ENCODE results near the gene SLC8B1.

Gene SLC8B1

DNA sequence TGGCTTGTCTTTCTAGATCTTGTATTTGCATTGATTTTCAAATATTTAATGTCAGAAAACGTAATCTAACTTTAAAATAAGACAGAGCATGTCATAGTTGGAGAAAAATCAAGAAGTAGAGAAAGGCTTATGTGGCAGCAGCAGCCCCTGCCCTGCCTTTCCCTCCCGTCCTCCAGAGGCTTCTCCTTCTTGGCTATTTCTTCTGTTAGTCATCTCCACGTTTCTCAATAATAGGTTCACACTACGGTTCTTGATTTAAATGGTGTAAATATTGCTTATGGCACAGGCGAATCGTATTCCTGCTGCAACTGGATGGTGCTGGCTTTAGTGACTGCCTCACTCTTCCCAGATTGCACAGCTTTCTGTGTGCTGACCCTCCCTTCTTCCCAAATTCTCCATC is 42.8 kb downstream of the SLC8B1 start:
- DNase-seq = no peak

DNA sequence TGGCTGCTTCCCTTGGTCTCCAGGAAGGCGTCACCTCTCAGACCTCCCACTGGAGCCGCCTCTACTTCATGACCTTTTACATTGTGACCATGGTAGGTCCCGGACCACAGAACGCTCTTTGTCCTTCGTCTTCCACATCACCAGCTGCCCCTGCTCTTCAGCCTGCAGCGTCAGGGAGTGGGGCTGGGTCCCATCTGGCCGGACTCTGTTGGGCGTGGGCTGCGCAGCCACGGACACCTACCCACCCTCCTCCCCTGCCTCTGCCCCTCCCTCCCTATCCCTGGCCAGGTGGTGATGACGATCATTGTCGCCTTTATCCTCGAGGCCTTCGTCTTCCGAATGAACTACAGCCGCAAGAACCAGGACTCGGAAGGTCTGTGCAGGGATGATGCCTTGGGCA is 43.3 kb downstream of the SLC8B1 start:
- DNase-seq = no peak

DNA sequence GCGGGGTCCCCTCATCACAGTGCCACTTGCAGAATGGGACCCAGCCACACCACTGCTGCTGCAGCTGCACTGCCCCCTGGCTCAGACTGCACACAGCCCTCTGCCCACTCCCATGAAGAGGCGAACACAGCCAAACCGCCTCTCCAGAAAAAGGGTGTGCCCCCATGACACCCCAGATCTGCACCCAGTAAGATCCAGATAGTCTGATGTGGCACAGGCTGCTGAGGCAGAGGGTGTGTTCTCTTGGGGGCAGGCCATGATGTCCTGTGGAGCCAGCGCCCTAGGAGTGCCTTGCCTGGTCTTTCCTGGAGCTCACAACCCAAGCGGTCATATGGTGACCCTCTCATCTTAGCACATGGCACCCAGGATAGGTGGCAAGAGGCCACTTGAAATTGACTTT is 44.4 kb downstream of the SLC8B1 start:
- no peak for DNase-seq

DNA sequence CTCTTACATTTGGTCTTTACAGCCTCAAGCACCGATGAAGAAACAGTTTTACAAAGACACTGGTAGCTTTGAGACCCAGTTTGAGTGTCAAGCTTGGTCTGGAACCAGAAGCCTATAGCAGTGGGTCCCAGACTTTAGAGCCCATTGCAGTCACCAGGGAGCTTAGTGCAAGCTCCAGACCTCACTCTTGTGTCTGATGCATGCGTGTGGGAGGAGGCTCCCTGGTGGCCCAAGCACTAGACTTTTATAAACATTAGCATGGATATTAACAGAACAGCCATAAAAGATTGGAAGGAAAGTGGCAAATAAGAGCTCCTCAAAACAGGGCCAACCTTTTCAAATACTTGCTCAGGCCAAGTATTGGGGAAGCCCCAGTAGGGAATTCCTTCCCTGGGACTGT is 45.5 kb downstream of the SLC8B1 start:
- no peak for DNase-seq

DNA sequence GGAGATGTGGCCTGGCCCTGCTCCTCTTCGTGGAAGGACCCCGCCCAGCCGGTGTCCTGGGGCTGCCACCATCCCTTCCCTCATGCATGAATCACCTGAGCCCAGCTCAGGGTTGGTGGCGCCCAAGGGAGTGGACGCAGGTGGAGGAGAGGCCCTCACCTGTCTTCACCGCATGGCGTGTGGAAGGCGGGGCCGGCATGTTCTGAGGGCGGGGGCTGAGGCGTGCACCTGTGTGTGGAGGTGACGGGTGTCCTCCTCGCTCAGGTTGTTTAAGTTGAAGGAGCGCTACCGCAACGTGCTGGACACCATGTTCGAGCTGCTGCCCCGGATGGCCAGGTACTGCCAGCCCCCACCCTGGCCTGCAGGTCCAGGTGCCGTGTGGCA is 47.0 kb downstream of the SLC8B1 start:
- no peak for DNase-seq

DNA sequence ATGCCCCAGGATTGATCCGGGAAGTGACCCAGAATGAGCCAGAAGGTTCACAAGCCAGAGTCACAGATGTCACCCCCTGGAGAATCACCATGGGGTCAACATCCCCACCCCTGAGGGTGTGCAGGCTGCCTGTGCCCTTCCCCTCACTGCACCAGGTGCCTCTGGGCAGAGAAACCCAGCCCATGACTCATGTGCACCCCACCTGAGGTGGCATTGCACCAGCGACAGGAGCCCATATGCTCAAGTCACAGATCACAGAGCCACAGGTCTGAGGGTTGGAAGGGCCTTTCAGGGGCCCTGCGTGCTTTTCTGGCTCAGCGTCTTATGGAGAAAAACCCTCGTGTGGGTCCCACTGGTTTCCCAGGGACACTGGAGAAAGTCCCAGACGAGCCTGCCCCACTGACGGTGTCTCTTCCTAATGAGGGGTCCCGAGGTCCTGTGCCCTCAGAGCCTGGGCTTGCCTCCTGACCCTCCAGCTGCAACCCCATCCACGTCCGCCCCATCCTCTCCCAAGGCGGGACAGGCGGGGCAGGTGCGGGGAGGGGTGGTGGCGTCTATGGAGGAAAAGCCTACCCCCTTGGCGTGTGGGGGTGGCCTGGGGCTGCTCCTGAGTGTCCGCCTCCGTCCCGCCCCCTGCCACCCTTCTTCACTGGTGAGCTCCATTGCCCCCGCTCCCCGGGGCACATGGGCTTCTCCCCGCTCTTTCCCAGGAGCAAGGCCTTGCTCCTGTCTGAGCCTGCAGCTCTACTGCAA is 47.6 kb downstream of the SLC8B1 start:
- DNase-seq = no peak

DNA sequence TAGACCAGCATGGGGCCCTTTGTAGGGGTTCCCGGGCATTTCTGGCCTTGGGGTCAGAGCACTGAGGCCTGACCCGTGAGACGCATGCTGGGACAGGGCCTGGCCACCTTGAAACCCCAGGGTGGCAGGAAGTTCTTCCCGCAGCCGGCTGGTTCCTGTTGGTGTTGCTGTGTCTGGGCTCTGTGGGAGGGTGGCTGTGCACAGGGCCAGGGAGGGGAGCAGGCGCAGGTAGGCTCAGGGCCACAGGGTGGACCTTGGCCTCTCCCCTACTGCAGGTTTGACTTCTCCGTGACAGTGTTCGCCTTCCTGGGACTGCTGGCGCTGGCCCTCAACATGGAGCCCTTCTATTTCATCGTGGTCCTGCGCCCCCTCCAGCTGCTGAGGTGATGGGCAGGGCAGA is 48.2 kb downstream of the SLC8B1 start:
- DNase-seq = no peak

DNA sequence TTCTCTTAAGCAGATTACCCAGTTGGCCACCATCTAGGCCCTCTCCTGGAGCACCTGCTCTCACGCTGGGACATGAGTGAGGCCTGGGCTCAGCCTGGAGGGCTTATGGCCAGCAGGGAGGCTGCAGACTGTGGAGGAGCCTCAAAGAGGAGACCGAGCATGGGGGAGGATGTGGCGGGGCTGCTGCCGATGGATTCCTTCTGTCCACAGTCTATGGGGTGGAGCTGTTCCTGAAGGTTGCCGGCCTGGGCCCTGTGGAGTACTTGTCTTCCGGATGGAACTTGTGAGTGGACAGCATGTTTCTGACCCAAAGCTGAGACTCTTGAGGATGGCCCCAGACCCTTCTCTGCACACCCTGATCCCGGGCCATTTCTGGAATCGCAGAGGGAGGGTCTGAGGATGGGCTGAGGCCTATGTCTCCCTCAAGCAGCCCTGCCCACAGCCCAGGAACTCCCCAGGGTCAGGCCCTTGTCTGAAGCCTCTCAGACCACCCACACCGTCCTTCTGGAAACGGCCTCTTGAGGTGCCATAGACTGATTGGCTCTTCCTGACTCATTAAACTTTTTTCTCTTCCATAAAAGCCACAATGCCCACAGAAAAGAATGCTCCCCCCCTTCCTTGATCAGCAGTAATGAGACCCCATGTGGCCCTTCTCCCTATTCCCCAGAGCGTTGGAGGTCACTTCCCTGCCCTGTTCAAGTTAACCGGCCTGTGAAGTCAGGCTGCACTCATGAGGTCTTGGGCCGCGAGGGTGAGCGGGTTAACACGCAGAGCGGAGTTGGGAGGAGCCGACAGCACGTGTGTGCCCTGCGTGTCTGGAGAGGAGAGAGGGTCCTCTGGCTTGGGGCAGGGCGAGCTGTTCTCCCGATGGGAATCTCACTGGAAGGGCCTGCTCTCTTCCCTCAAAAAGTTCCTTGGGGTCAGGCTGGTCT is 49.0 kb downstream of the SLC8B1 start:
- no peak for DNase-seq

DNA sequence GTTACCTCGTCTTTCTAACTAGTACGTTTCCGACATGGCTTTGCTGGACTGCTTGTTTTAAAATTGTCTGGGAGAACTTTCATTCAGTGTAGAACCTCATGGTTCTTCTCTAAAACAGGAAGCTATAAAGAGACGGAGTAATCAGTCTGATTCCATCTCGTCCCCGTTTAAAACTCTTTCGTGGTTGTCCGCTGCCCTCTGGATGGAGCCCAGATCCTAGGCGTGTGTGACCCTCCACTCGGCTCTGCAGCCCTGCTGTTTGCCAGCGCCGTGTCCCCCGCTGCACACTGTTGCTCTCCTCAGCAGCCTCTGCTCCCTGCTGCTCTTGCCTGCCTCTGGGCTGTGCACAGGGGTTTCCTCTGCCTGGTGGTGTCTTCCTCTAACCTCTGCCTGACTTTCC is 50.2 kb downstream of the SLC8B1 start:
- DNase-seq = no peak

DNA sequence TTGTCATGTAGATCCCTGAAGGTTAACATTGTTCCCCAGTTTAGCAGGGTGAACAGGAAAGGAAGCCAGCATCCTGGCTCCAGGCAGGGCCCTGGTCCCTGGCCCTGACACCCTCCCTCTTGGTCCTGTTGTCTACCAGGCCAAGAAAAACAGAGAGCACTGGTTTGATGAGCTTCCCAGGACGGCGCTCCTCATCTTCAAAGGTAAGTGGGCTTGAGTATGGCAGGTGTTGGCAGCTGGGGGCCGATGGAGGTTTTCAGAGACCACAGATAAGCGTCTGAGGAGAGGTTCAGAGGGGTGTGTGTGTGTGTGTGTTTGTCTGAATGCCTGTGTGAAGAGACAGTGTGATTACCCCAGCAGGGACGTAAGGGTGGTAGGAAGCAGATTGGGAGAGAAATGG is 56.3 kb downstream of the SLC8B1 start:
- no peak for DNase-seq

DNA sequence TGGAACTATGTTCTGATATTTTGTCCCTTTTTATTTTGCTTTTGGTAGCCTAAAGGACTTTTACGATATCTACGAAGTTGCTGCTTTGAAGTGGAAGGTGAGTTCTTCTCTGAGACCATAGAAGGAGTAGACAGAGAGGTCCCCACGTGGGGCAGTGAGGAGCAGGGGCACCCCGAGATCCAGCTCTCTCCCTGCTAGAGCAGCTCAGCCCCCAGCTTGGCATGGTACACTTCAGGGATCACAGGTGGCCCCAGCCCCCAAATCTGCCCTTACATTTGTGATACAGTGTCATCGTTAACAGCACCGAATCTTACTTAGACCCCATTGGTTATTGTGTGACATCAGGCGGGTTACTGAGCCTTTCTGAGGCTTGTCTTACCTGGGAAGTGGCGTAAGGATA is 56.8 kb downstream of the SLC8B1 start:
- DNase-seq = no peak

DNA sequence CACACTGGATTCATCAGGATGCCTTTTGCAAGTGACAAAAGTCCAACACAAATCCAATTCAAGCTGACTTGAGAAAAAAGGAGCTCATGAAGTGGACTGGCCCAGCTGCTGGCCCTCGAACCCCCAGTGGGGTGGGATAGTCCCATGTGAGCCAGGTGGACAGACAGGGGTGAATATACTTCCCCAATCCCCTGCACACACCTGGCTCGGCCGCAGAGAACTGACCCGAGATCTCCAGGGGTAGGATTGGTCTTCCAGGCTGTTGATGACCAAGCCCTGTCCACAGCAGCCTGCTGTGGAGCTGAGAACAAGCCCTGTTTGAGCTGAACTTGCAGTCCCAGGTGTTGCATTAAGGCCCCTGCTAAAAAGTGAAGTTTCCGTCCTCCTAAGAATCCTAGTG is 57.4 kb downstream of the SLC8B1 start:
- DNase-seq = no peak

DNA sequence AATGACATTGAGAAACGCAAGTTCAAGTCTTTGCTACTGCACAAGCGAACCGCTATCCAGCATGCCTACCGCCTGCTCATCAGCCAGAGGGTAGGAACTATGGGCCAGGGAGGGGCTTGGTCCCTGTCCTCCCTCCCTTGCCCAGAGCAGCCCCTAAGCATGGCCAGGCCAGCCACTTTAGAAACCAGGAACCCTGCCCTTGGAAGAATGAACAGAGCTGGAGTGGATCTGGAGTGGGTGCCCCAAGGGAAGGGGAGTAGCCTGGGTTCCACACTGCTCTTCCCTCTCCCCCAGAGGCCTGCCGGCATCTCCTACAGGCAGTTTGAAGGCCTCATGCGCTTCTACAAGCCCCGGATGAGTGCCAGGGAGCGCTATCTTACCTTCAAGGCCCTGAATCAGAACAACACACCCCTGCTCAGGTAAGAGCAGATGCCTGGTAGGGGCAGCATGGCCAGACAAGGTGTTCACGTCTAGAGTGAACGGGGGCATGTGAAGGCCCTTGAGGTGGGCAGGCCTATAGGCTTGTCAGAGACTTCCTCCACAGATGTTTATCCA is 57.9 kb downstream of the SLC8B1 start:
- no peak for DNase-seq

DNA sequence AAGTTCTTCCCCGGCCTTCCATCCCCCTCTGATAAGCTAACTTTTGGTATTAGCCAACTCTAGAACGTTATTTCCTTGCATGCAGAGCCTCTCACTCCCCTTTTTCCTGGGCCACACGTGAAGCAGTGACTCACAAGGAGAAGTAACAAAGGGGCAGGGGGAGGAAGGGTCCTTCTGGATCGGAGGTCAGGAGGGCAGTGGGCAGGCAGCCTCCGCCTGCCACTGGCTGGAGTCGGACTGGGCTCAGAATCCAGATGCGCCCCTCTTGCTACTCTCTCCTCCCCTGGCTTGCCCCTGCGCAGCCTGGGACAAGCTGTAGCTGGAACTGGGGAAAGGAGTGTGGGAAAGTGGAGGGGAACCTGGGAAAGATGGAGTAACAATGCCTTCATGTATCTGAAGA is 58.6 kb downstream of the SLC8B1 start:
- no peak for DNase-seq

DNA sequence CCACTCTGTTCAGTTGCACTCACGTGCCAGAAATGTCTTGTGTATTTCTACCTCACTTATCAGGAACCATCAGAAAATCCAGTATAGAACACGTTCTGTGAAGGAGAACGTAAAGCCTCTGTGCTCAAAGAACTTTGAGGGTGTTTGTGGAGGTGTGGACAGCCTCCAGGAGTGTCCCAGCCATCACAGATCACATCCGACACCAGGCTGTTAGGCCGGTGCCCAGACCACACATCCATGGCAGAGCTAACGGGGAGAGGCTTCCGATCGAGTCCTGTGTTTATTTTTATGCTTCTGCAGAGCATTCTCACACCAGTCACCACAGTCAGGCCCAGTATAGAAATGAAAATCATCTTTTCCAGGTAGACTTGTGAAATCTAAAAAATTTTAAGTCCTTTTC is 60.1 kb downstream of the SLC8B1 start:
- DNase-seq = no peak

DNA sequence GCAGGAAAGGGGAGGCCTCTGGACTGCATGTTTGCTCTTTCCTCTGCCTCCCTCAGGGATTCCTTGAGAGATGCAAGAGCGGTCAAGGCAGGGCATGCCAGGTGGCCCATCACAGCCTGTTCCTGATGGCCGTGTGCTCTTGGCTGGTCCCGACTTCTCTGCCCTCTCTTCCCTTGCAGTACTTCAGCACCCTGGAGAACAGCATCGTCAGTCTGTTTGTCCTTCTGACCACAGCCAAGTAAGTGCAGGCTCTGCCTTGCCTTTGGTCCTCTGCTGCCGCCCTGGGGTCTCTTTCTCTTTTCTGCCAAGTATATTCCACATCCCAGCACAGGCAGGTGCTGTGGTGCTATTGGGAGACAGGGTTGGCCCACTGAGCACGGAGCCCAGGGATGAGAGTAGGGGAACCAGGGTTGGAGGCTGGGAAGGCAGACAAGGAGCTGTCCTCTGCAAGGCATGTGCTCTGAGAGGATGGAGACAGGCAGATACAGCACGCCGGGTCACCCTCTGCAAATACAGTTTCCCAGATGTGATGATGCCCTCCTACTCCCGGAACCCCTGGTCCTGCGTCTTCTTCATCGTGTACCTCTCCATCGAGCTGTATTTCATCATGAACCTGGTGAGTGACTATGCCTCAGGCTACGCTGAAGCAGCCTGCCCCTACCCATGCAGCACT is 61.7 kb downstream of the SLC8B1 start:
- DNase-seq = no peak

DNA sequence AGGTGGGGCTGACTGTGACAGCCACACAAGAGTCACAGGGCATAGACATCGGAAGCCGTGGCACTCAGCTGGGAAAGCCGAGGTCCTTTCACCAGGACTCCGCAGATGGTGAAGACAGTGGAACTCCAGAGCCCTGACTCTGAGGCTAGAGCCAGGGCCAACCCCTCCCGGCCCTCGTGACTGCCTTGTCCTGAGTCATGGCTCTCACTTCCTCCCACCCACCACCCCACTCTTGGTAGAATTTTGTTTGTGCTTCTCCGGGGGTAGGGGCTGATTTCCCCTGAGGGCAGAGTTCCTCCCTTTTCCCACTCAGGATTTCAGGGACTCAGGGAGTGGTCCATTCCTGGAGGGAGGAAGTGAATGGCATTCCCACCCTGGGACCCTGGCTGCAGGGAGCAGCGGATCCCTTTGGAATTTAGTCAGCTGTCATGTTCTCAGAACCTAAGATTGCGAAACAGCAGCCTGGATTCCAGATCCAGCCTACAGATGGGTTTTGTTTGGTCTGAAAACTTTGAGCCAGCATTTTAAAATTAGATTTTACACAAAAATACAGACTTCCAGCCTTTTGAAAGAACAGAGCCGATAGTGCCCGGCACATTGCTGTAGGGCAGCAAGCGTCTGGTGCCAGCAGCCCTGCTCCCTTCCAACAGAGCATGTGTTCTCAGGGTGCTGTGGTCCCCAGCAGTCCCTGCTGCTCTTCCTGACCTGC is 62.9 kb downstream of the SLC8B1 start:
- no peak for DNase-seq

DNA sequence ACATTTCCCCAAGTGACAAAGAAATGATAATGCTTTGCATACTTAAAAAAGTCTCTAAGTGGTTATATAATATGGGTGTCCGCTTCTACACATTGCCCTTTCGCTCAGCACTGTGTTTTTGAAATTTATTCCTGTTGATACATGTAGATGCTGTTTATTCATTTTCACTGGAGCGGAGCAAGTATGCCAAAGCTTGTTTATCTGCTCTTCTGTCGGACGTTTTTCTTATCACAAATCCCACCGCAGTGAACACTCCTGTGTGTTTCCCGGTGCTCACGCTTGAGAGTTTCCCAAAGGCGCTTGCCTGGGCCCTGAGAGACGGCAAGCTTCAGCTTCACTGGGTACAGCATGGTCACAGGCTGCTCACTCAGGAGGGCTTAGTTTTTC is 63.5 kb downstream of the SLC8B1 start:
- DNase-seq = no peak

DNA sequence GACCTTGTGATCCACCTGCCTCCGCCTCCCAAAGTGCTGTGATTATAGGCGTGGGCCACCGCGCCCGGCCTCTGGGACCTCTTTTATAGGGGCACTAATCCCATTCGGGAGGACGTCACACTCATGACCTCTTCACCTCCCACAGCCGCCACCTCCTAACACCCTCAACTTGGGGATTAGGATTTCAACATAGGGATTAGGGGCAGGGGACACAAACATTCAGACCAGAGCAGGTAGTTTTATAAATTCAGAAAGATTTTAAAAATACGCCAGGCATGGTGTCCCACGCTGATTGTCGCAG is 64.2 kb downstream of the SLC8B1 start:
- no peak for DNase-seq

DNA sequence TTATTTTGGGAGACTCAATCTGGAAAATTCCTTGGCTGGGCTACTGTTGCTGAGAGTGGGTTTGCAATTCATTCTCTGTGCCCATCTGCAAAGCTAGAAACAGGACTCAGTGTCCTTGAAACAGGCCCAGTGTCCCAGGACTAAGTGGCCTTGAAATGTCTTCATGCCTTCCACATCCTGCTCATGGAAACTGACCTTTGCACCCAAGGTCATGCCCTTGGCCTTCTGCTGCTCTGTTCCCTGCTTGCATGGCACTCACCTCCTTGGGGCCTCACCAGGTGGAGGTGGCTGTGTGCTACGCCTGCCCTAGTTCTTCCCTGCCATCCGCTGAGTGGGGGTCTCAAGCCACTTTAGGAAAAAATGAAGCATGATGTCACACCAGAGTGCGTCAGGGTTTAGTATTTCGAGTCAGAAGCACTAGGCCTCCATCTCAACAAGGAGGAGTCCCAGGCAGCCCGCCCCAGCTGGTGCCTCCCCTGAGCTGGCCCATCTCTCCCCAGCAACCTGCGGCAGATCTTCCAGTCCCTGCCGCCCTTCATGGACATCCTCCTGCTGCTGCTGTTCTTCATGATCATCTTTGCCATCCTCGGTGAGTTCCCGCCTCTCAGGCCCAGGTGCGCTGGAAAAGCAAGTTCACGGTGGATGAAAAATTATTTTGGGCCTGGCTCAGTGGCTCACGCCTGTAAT is 65.5 kb downstream of the SLC8B1 start:
- no peak for DNase-seq

DNA sequence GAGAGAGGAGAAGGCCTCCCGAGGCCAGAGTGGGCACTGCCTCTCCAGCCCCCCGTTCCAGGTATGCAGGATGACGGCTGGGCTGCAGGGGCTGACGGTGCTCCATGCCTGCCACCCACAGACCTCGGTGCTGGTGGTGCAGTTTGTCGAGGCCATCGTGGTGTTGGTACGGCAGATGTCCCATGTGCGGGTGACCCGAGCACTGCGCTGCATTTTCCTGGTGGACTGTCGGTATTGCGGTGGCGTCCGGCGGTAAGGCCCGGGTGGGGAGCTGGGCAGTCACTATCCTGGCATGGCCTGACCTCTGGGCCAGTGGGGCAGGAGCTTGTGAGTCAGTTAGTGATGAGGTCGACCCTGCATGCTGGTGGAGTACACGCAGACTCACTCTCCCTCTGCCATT is 66.3 kb downstream of the SLC8B1 start:
- DNase-seq = no peak

DNA sequence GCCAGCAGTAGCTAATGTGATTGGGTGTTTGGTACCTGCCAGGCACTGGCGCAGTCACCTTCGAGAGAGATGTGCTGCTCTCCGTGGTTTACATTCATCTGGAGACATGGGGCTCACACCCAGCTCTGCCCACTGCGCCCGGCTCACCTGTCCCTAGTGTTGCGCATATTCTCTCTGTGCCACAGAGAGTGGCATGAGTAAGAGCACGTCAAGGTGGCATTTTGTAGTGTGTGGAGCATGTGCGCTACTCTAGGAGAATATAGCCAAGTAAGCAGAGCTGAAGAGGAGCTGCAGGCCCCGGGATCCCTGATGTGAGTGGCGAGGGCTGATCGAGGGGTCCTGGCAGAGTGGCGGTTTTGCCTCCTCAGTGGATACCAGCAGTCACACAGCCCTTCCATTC is 66.8 kb downstream of the SLC8B1 start:
- DNase-seq = no peak

DNA sequence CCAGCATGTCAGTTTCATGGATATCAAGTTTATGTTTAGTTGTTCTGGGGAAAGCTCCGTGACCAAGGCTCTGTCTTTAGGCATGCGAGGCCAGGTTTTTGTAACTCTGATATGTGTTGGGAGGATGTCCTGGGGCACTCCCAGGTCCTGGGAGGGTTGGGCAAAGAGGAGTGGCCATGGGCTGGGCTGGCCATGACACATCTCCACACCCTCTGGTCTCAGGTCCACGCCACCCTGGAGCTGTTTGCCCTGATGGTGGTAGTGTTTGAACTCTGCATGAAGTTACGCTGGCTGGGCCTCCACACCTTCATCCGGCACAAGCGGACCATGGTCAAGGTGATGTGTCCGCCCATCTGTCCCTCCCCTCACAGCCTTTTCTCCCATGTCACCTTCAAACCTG is 67.3 kb downstream of the SLC8B1 start:
- no peak for DNase-seq

All from SHP77 (cell line).